ENCODE measurements around the gene PPM1E.
A peak's percentile ranks its signal among the peaks of the same experiment; 100 is the strongest.
"Not testable (repeated sequence)": the region's sequence is repeated elsewhere in the genome, so short reads cannot be mapped to it uniquely, and the experiment has no call there.

Gene PPM1E

GRCh38 chr17:58755577-58756245 lies at the start of gene PPM1E:
TSS of gene PPM1E (plus strand) at chr17:58755854.
- peak; percentile 23 for DNase-seq

- no peak for DNase-seq
Observed at GRCh38 chr17:58706351-58707140, 49.1 kb upstream of the PPM1E start.

GRCh38 chr17:58710948-58711552 lies 44.6 kb upstream of the PPM1E start:
- peak; percentile 55 for DNase-seq

GRCh38 chr17:58722274-58722673 lies 33.4 kb upstream of the PPM1E start:
- DNase-seq: no peak

- DNase-seq: no peak
Observed at GRCh38 chr17:58722696-58723095, 33.0 kb upstream of the PPM1E start.

- no peak for DNase-seq
Observed at GRCh38 chr17:58728798-58729197, 26.9 kb upstream of the PPM1E start.

- DNase-seq: no peak
Observed at GRCh38 chr17:58730937-58731336, 24.7 kb upstream of the PPM1E start.

GRCh38 chr17:58734040-58734439 lies 21.6 kb upstream of the PPM1E start:
- no peak for DNase-seq

GRCh38 chr17:58734811-58735210 lies 20.8 kb upstream of the PPM1E start:
- DNase-seq: no peak

- DNase-seq: no peak
Observed at GRCh38 chr17:58741121-58741625, 14.5 kb upstream of the PPM1E start.

GRCh38 chr17:58747674-58748073 lies 8.0 kb upstream of the PPM1E start:
- no peak for DNase-seq

- not testable (repeated sequence) for DNase-seq
Observed at GRCh38 chr17:58749627-58750026, 6.0 kb upstream of the PPM1E start.

- no peak for DNase-seq
Observed at GRCh38 chr17:58753026-58753425, 2.6 kb upstream of the PPM1E start.

GRCh38 chr17:58755269-58755576 lies 431 bp upstream of the PPM1E start:
- DNase-seq: no peak

- no peak for DNase-seq
Observed at GRCh38 chr17:58756246-58757161, 850 bp downstream of the PPM1E start.

- no peak for DNase-seq
Observed at GRCh38 chr17:58757162-58757613, 1.5 kb downstream of the PPM1E start.

GRCh38 chr17:58758890-58759289 lies 3.2 kb downstream of the PPM1E start:
- DNase-seq: no peak

GRCh38 chr17:58759522-58759921 lies 3.9 kb downstream of the PPM1E start:
- no peak for DNase-seq

- no peak for DNase-seq
Observed at GRCh38 chr17:58760248-58760647, 4.6 kb downstream of the PPM1E start.

GRCh38 chr17:58763263-58763662 lies 7.6 kb downstream of the PPM1E start:
- no peak for DNase-seq

GRCh38 chr17:58764373-58764772 lies 8.7 kb downstream of the PPM1E start:
- DNase-seq: no peak

- not testable (repeated sequence) for DNase-seq
Observed at GRCh38 chr17:58778482-58778881, 22.8 kb downstream of the PPM1E start.

- DNase-seq: no peak
Observed at GRCh38 chr17:58779446-58779845, 23.8 kb downstream of the PPM1E start.

Measured in CD4-positive, alpha-beta T cell treated with Interleukin-12 subunit alpha and Interleukin-12 subunit beta, for 1 hour (primary cell).